HG03354 (cell line): ENCODE measurements around the gene PLB1.

ENCODE experiments used
- ATAC-seq: cut with Tn5 transposase; IDR thresholded peaks from one replicate; pipeline ENCODE4 v1.9.1; 2021; ENCODE audit warnings: mild to moderate bottlenecking; ENCODE audit not compliant: unreplicated experiment, poor library complexity, severe bottlenecking

PLB1 gene

GRCh38 chr2:28493636-28494035 lies 2.2 kb upstream of the PLB1 start:
- ATAC-seq: no peak

GRCh38 chr2:28496781-28497180 lies 921 bp downstream of the PLB1 start:
- no peak for ATAC-seq

GRCh38 chr2:28497206-28497605 lies 1.3 kb downstream of the PLB1 start:
- ATAC-seq: no peak

- no peak for ATAC-seq
Observed at GRCh38 chr2:28499282-28499681, 3.4 kb downstream of the PLB1 start.

GRCh38 chr2:28505361-28505760 lies 9.5 kb downstream of the PLB1 start:
- ATAC-seq: no peak

- ATAC-seq: no peak
Observed at GRCh38 chr2:28506112-28506910, 10.5 kb downstream of the PLB1 start.

GRCh38 chr2:28507796-28508764 lies 12.2 kb downstream of the PLB1 start:
- ATAC-seq: no peak

- no peak for ATAC-seq
Observed at GRCh38 chr2:28509361-28509760, 13.5 kb downstream of the PLB1 start.

- ATAC-seq: no peak
Observed at GRCh38 chr2:28510184-28510583, 14.3 kb downstream of the PLB1 start.

- ATAC-seq: no peak
Observed at GRCh38 chr2:28511871-28512606, 16.2 kb downstream of the PLB1 start.

- no peak for ATAC-seq
Observed at GRCh38 chr2:28512607-28512965, 16.7 kb downstream of the PLB1 start.

GRCh38 chr2:28513097-28513496 lies 17.2 kb downstream of the PLB1 start:
- no peak for ATAC-seq

GRCh38 chr2:28515176-28515751 lies 19.4 kb downstream of the PLB1 start:
- no peak for ATAC-seq

GRCh38 chr2:28516430-28516829 lies 20.6 kb downstream of the PLB1 start:
- no peak for ATAC-seq

- no peak for ATAC-seq
Observed at GRCh38 chr2:28516950-28517349, 21.1 kb downstream of the PLB1 start.

- no peak for ATAC-seq
Observed at GRCh38 chr2:28521663-28522062, 25.8 kb downstream of the PLB1 start.

GRCh38 chr2:28522481-28522880 lies 26.6 kb downstream of the PLB1 start:
- no peak for ATAC-seq

GRCh38 chr2:28523902-28524301 lies 28.0 kb downstream of the PLB1 start:
- no peak for ATAC-seq

- no peak for ATAC-seq
Observed at GRCh38 chr2:28525481-28525880, 29.6 kb downstream of the PLB1 start.
